GM18909 (cell line): ENCODE measurements around the gene UNC5B.

Experiments used
- ATAC-seq: cut with Tn5 transposase; IDR thresholded peaks from one replicate; pipeline ENCODE4 v1.9.1; 2021; ENCODE audit warnings: mild to moderate bottlenecking; ENCODE audit not compliant: unreplicated experiment, poor library complexity

The UNC5B gene

GRCh38 chr10:71237843-71238623, 25.7 kb downstream of the UNC5B start:
- ATAC-seq: no peak

- no peak for ATAC-seq
Observed at GRCh38 chr10:71238626-71239025, 26.3 kb downstream of the UNC5B start.

GRCh38 chr10:71239131-71239915, 27.0 kb downstream of the UNC5B start:
- ATAC-seq: no peak

- no peak for ATAC-seq
Observed at GRCh38 chr10:71239946-71240795, 27.8 kb downstream of the UNC5B start.

- ATAC-seq: no peak
Observed at GRCh38 chr10:71241114-71241829, 28.9 kb downstream of the UNC5B start.

- ATAC-seq: no peak
Observed at GRCh38 chr10:71241830-71242621, 29.7 kb downstream of the UNC5B start.

- ATAC-seq: no peak
Observed at GRCh38 chr10:71242622-71243009, 30.2 kb downstream of the UNC5B start.

- no peak for ATAC-seq
Observed at GRCh38 chr10:71243756-71244395, 31.5 kb downstream of the UNC5B start.

GRCh38 chr10:71244431-71245419, 32.4 kb downstream of the UNC5B start:
- ATAC-seq: no peak

GRCh38 chr10:71245420-71246325, 33.3 kb downstream of the UNC5B start:
- no peak for ATAC-seq

- ATAC-seq: no peak
Observed at GRCh38 chr10:71246591-71247413, 34.4 kb downstream of the UNC5B start.

GRCh38 chr10:71247414-71247705, 35.0 kb downstream of the UNC5B start:
- ATAC-seq: no peak

- ATAC-seq: no peak
Observed at GRCh38 chr10:71247804-71248203, 35.4 kb downstream of the UNC5B start.

GRCh38 chr10:71248210-71248609, 35.8 kb downstream of the UNC5B start:
- no peak for ATAC-seq

- ATAC-seq: no peak
Observed at GRCh38 chr10:71249996-71250395, 37.6 kb downstream of the UNC5B start.

- no peak for ATAC-seq
Observed at GRCh38 chr10:71250405-71250804, 38.0 kb downstream of the UNC5B start.
